ENCODE measurements around the gene CCDC40. TPM values are rescaled to one million over a fixed set of nuclear protein-coding genes. Genes with fewer than 3 reads are reported as not detected.
A peak's percentile ranks its signal among the peaks of the same experiment; 100 is the strongest.

Gene CCDC40
- total and polyA plus RNA-seq, 2 of the 13 experiments (the other 11 are each of a cell fraction or from before 2014, with no cell fraction given) = 4.1 to 5.5 TPM

- TF ChIP-seq RERE (CRISPR knock-in tag; IDR thresholded peaks at IDR 0.05; ENCODE audit: low read depth) (no peak), HNRNPK (IDR thresholded peaks at IDR 0.05; ENCODE audit: low read depth, low read length, poor library complexity, severe bottlenecking) (no peak), ZNF235 (CRISPR knock-in tag; IDR thresholded peaks at IDR 0.05; ENCODE audit: borderline replicate concordance) (no peak), ZNF205 (CRISPR knock-in tag; IDR thresholded peaks at IDR 0.05) (no peak; the same call in 1 of the 2 replicates), IKZF5 (CRISPR knock-in tag; IDR thresholded peaks at IDR 0.05) (peak; percentile 82), PHF8 (CRISPR knock-in tag; IDR thresholded peaks at IDR 0.05) (peak; percentile 58), POGZ (CRISPR knock-in tag; IDR thresholded peaks at IDR 0.05) (no peak), ZSCAN12 (CRISPR knock-in tag; IDR thresholded peaks at IDR 0.05) (no peak), ZNF124 (CRISPR knock-in tag; IDR thresholded peaks at IDR 0.05) (no peak), MBD4 (IDR thresholded peaks at IDR 0.05; ENCODE audit: borderline replicate concordance, low read length) (no peak), SATB2 (CRISPR knock-in tag; IDR thresholded peaks at IDR 0.05) (no peak), ZNF607 (CRISPR knock-in tag; IDR thresholded peaks at IDR 0.05; ENCODE audit: borderline replicate concordance) (no peak; the same call in 1 of the 2 replicates), ZNF256 (CRISPR knock-in tag; conservative IDR thresholded peaks at IDR 0.05) (no peak), CREB3 (CRISPR knock-in tag; IDR thresholded peaks at IDR 0.05) (no peak), MLLT10 (CRISPR knock-in tag; IDR thresholded peaks at IDR 0.05) (no peak), PTBP1 (IDR thresholded peaks at IDR 0.05; ENCODE audit: low read depth, low read length, poor library complexity, severe bottlenecking) (no peak), ZNF430 (CRISPR knock-in tag; IDR thresholded peaks at IDR 0.05) (0 out of 2 replicates have a peak, but pooled peaks have one; percentile 46), ISX (CRISPR knock-in tag; conservative IDR thresholded peaks at IDR 0.05) (no peak), TRAFD1 (CRISPR knock-in tag; IDR thresholded peaks at IDR 0.05; ENCODE audit: borderline replicate concordance) (peak; percentile 92; the same call in 1 of the 2 replicates), BRF2 (CRISPR knock-in tag; IDR thresholded peaks at IDR 0.05) (no peak), ZFX (CRISPR knock-in tag; IDR thresholded peaks at IDR 0.05; ENCODE audit: low read depth) (peak; percentile 74)
These were observed 28.0 kb upstream of the CCDC40 start (continued) for GRCh38 chr17:80008383-80008840.
